Measurements from ENCODE around the gene MLLT3.

The MLLT3 gene

GRCh38 chr9:20557285-20557684, 65.0 kb downstream of the MLLT3 start:
- no peak for TF ChIP-seq GLIS3 (CRISPR knock-in tag; IDR thresholded peaks at IDR 0.05)
- no peak for TF ChIP-seq PPARA (CRISPR knock-in tag; IDR thresholded peaks at IDR 0.05; ENCODE audit: borderline replicate concordance)
- no peak for ATAC-seq

GRCh38 chr9:20553558-20554149, 68.6 kb downstream of the MLLT3 start:
- peak; percentile 56; the same call in 2 of the 3 replicates for ATAC-seq
- TF ChIP-seq TOX (CRISPR knock-in tag; IDR thresholded peaks at IDR 0.05; ENCODE audit: borderline replicate concordance) (no peak), ZNF8 (CRISPR knock-in tag; IDR thresholded peaks at IDR 0.05) (no peak), BACH2 (CRISPR knock-in tag; IDR thresholded peaks at IDR 0.05; ENCODE audit: borderline replicate concordance) (no peak), PATZ1 (CRISPR knock-in tag; IDR thresholded peaks at IDR 0.05; ENCODE audit: borderline replicate concordance) (no peak), TSHZ2 (CRISPR knock-in tag; IDR thresholded peaks at IDR 0.05) (no peak), TCF4 (CRISPR knock-in tag; IDR thresholded peaks at IDR 0.05; ENCODE audit: borderline replicate concordance) (no peak), CSRNP3 (CRISPR knock-in tag; IDR thresholded peaks at IDR 0.05) (no peak), ZNF70 (CRISPR knock-in tag; IDR thresholded peaks at IDR 0.05) (no peak), SNAI2 (CRISPR knock-in tag; IDR thresholded peaks at IDR 0.05) (no peak), ISL1 (CRISPR knock-in tag; IDR thresholded peaks at IDR 0.05) (no peak), ZFP30 (CRISPR knock-in tag; IDR thresholded peaks at IDR 0.05) (no peak)

GRCh38 chr9:20552874-20553557, 69.3 kb downstream of the MLLT3 start:
- ATAC-seq: peak; percentile 58
- TF ChIP-seq SNAI2 (CRISPR knock-in tag; IDR thresholded peaks at IDR 0.05) (no peak), ESRRG (CRISPR knock-in tag; IDR thresholded peaks at IDR 0.05) (no peak), BACH2 (CRISPR knock-in tag; IDR thresholded peaks at IDR 0.05; ENCODE audit: borderline replicate concordance) (no peak), TOX (CRISPR knock-in tag; IDR thresholded peaks at IDR 0.05; ENCODE audit: borderline replicate concordance) (no peak), ZFP30 (CRISPR knock-in tag; IDR thresholded peaks at IDR 0.05) (no peak), PATZ1 (CRISPR knock-in tag; IDR thresholded peaks at IDR 0.05; ENCODE audit: borderline replicate concordance) (no peak), CSDC2 (CRISPR knock-in tag; IDR thresholded peaks at IDR 0.05) (no peak), ARNTL (CRISPR knock-in tag; IDR thresholded peaks at IDR 0.05; ENCODE audit: borderline replicate concordance, low read depth) (no peak), CSRNP3 (CRISPR knock-in tag; IDR thresholded peaks at IDR 0.05) (no peak), ZNF565 (CRISPR knock-in tag; conservative IDR thresholded peaks at IDR 0.05; ENCODE audit: low read depth) (no peak), TCF4 (CRISPR knock-in tag; IDR thresholded peaks at IDR 0.05; ENCODE audit: borderline replicate concordance) (no peak)

All from SK-N-SH treated with all-trans-retinoic acid at 6 μM for 48 hours (cell line).